Hematopoietic multipotent progenitor cell treated with erythropoietin and hydrocortisone succinate and interleukin-3 and kit ligand, for 15 days (in vitro differentiated cells): Measurements from ENCODE around the gene ZNF778.

ENCODE experiments used
- DNase-seq: peaks from one replicate; pipeline ENCODE4 v3.0.0-alpha.2; 2015; ENCODE audit warnings: low spot score

The ZNF778 gene

DNA sequence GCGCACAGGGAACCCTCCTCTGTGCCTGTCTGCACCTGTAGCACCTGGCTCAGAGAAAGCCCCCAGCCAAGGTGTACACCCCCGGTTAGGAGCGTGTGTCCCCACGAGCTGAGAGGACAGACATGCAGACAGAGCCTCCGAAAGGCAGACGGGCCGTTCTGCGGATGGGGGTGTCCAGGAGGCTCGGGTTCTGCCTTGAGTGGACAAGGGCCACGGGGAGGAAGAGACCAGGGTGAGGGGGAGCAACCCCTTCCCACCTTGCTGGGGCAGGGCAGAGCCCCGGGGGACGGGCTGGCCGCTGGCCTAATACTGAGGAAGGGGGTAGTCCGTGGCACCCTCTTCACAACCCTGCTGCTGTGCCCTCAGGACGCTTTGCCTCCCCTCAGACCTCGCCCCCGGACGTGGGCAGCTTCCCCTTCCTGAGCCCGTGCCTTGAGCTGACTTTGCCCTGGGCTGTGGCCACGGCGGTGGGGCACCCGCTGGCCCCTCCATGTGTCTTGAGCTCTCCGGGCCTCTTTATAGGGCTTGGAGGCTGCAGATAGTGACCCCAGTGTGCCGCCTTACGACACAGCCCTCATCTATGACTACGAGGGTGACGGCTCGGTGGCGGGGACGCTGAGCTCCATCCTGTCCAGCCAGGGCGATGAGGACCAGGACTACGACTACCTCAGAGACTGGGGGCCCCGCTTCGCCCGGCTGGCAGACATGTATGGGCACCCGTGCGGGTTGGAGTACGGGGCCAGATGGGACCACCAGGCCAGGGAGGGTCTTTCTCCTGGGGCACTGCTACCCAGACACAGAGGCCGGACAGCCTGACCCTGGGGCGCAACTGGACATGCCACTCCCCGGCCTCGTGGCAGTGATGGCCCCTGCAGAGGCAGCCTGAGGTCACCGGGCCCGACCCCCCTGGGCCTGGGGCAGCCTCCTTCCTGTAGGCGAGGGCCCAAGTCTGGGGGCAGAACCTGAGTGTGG is 22.9 kb upstream of the ZNF778 start:
- DNase-seq: no peak

DNA sequence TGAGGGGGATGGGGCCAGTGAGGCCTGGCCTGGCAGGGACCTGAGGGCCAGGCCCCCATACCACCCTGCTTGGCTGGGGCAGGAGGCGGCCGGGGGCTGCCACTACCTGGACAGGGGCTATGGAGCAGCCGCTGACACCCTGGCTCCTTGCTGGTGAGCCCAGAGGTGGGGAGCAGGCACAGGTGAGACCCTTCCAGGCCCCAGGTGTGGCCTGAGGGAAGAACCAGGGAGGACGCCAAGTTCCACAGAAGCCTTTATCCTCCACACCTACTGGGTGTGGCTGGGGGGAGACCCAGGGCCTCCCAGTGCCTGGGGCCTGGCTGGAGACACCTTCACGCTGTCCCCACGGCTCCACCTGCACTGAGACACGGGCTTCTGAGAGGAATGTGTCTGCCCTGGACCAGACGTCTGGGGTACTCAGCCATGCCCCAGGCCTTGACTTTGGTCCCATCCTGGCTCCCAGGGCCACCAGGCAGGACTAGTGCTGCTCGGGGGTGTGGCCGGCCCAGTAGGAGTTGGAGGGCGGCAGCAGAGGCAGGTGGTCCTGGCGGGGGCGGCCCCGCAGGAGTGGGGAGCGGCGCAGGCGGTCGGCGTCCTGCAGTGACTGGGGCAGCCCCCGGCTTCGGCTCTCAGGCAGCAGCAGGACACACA is 21.9 kb upstream of the ZNF778 start:
- DNase-seq: no peak

DNA sequence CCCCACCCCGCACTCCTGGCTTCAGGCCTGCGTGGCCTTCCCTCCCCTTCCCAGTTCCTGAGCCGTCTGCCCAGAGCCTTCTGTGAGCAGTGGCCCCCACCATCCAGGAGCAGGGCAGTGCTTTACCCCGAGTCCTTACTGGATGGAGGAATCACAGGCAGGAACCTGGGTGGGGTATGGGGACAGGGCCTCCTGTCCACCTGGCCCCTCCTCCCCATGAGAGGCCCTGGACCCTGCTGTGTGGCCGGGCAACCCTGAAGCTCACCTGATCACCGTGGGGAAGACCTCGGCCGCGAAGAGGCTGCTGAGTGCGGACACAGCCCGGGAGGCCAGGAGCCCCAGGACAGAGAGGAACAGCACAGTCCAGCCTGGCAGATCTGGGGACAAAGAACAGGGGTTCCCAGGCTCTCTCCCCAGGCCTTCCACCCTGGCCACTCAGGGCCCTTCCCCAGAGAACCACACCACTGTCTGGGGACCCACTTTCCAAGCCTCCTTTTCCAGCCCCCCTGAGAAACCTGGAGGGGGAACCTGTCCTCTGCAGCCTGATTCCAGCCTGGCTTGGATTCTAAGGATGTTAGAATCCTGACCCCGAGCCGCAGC is 20.4 kb upstream of the ZNF778 start:
- no peak for DNase-seq

DNA sequence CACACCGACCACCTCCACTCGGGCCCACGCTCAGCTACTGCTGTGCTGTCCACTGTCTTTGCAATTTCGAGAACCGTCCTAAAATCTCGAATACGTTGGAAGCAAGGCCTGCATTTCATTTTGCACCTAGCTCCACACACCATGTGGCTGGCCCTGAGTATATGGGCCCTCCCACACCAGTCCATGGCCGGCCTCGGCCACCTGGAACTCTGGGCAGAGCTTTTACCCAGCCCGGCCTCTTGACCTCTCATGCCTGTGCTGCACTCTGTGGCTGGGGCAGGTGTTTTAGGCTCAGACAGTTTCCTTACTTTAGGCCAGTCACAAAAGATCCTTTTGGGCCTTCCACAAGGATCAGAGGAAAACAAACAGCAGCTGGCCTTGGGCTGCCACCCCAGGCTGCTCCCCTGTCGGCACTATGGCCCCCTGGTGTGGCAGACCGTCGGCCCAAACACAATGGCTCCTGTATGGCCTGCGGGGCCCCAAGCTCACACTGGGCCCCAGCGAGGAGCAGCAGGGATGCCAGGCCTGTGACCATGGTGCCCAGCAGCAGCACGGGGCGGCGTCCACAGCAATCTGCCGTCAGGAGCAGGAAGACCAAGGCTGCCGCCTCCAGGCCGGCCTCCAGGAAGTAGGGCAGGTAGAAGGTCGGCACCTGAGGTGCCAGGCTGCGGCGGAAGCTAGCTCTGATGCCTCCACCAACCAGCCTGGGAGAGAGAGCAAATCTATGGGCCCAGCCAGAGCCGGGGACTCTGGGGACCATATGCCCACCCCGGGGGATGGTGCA is 19.7 kb upstream of the ZNF778 start:
- DNase-seq: no peak

DNA sequence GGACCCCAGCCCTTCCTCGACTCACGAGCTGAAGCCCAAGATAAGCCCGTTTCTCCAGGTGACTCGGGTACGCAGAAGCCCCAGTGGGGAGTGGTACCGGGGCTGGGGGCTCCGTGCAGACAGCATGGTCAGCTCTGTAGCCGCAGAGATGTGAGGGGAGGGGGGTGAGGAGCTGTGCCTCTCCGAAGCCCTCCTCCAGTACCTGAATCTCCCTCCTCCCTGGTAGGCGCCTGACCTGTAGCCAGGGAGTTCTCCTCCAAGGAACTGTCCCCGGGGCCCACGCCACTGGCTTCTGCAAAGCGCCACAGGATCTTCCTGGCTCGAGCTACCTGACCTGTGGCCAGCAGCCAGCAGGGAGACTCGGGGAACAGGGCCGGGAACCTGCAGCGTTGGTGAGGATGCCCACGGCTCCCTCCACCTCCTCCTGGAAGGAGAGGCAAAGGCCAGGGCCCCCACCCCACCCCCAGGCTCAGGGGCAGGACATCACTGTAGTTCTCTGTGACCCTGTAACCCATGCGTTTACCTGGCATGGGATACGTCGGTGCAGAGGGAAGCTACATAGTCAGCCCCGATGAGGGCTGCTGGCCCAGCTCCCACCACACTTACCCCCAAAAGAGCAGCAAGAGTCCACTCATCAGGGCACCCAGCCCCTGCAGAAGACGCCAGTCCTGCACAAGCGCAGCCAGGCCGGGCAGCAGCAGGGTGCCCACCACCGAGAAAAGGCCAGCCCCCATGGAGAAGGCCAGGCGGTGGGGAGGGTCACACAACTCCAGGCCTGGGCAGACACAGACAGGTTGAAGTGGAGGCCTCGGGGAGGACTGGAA is 18.9 kb upstream of the ZNF778 start:
- no peak for DNase-seq

DNA sequence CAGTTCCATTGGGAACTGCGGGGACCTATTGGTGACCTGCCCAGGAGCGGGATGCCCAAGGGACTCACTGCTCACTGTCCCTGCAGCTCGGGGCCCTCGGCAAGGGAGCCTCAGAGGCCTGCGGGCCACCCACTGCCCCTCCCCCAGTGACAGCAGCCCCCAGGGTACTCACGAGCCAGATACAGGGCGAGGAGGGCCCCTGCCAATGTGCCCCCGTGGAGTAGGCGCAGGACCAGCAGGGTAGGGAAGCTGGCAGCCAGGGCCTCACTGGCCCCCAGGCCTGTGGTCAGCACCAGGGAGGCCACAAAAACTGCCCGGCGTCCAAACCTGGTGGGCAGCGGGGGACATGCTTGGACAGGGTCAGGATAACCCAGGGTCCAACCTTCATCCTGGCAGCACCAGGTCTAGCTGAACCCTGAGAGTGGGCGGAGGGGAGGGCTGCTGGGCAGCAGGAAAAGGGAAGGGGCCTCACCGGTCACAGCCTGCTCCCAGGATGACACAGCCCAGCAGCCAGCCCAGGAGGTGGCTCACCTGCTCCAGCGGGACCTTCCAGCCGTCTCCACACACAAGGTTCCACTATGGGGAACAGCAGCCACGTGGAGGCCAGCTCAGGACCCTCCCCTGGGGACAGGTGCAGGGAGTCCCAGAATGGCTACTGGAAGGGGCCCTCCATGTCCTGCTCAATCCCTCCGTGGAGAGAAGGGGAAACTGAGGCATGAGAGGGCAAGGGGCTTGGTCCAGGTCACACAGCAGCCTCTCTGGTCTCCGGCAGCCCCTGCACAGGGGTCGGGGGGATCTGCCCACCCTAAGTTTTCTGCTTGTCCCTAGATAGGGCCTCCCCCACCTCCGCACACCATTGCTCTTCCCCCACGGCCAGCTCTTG is 18.0 kb upstream of the ZNF778 start:
- no peak for DNase-seq

DNA sequence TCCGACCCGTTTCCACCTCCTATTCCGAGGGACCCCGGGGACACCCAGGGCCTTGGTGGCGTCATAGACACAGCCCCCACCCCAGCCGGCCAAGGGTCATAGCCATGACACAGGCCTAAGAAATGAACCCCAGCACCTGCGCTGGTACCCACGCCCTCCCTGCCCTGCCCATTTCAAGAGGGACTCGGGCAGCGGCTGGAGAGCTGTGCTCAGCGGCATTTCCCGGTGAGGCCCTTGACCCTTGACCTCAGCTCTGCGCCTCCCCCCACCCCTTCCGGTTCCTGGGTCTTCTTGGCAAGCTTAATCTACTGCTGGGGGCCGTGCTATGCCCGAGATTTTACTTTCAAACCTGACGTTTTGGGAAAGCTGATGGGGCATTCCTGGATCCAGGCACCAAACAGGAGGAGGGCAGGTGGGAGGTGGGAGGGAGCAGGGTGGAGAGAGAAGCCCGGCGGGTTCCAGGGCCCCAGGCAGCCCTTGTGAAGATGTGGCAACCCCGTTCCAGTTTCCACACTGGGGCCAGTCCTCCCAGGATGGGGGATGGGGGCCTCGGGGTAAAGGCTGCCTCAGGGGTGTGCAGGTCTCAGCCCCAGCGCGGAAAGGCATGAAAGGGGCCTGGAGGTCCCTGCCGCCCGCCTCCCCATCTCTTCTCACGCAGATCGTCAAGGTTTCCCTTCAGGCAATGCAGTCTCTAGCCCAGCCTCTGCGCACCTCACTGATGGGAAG is 17.2 kb upstream of the ZNF778 start, which contains the start of gene SLC22A31:
Gene SLC22A31, minus strand, starts transcription at position 414 of the 726 bp plus-strand sequence. Its CDS starts 36 bp downstream, at position 378.
- DNase-seq: no peak

DNA sequence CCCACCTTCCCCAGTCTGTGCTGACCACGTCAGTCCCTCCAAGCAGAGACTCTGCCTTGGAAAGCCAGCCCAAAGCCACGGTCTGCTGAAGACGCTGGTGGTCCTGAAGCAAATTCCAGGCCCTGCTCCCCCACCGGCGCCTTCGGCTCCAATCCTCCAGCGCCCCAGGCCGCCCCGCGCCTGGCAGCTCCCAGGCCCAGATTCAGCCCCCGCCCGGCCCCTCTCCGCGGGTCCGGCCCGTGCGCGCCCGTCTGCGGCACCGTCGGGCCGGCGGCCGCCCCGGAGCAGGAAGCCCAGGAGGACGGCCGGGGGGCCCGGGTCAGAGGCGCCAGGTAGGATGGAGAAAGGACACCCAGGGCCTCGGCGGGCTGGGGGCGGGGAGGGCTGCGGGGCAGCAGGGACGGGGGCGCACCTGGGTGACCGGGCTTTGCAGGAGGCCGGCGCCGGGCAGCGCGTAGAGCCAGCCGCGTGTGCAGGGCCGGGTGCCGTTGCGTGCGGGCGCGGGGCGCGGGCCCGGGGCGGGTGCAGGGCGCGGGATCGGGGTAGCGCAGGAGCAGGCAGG is 16.6 kb upstream of the ZNF778 start:
- DNase-seq: no peak

DNA sequence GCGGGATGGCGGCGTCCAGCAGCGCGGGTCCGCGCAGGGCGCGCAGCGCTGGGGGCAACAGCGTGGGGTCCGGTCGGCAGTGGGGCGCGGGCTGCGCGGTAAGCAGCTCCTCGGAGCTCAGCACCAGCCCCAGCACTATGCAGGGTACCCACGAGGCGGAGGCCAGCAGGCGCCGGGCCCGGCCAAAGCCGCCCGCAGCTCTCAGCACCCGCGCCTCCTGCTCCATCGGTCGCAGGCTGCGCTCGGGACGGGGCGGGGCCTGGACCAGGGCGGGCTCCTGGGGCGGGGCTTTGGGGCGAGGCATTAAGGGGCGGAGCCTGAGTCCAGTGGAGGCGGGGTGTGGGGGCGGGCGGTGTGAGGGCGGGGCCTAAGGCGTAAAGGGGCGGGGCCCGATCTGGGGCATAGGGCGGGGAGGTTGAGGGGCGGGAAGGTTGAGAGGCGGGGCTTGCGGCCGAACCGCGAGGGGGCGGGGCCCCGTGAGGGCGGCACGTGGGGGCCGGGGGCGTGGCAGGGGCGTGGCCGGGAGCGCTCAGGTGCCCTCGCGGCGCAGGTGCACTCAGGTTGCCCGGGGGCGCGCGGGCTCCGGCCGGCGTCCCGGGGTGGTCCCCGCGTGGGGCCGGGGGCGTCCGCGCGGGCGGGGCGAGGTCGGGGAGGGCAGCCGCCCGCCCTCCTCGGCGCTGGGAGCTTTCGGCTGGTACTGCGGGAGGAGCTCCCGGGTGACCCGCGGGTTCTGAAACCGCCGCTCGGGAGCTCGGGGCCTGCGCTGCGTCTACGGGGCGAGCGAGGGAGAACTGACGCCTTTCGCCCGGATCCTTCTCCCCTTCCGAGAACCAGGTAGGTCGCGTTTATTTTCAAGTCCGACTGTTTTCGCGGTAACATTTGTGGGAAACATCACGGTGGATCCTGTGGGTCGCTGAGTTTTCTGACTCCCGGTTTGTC is 15.8 kb upstream of the ZNF778 start:
- peak; percentile 71 for DNase-seq

DNA sequence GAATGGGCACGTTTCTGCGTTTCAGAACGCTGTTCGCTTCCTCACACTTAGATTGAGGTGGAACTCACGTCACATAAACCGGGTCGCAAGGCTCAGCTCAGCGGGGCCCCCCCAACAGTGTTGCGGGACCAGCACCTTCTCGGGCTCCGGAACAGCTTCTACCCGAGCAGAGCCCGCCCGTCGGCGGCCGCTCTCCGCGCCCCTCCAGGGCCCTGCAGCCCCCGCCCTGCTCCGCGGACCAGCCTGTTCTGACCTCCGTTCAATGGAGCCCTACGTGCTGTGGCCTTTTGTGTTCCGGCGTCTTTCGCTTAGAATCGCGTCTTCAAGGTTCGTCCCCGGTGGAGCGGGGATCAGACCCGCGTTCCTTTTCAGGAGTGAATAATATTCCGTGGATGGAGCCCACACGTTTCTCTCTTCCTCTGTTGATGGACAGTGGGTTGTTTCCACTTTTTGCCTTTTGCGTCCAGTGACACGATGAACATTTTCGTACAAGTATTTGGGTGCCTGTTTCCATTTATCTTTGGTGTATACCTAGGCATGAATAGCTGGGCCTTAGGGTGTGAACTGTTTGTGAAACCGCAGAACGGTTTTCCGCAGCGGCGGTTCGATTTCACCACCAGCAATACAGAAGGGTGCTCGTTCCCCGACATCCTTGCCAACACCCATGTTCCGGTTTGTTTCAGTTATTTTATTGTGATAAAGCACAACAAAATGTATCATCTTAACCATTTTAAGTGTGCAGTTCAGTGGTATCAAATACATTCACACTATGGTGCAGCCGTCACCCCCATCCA is 14.9 kb upstream of the ZNF778 start:
- no peak for DNase-seq

DNA sequence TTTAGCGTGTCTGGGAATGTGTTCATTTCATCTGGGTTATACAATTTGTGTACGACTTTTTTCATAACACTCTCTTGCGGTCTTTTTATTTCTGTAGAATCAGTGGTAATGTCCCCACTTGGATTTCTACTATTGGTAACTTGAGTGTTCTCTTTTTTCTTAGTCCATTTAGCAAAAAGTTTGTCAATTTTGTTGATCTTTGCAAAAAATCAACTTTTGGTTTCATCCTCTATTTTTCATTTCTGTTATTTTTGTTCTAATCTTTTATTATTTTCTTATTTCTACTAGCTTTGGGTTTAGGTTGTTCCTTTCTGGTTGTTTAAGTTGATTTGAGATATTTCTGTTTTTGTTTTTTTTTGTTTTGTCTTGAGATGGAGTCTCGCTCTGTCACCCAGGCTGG is 9.5 kb upstream of the ZNF778 start:
- DNase-seq: no peak

DNA sequence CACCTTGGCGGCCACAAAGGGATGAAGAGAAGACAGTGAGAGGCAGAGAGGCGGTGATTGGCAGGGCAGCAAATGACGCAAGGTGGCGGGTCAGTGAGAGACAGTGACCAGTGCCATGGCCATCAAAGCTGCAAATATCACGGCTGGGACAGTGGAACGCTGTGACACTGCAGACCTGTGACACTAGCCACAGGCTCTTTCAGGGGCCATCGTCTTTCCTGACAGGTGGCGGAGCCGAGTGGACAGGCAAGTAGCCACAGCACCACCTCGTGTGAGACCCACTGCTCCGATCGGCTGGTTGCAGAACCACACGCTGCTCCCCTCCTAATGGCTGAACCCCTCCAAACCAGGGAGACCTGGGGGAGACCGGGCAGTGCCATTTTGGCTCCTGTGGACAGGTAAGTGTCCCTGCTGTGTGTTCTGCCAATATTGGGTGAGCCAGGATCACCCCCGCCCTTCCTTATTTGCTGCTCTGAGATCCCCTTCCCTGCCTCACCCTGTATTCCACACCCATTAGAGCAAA is 7.9 kb upstream of the ZNF778 start:
- no peak for DNase-seq

DNA sequence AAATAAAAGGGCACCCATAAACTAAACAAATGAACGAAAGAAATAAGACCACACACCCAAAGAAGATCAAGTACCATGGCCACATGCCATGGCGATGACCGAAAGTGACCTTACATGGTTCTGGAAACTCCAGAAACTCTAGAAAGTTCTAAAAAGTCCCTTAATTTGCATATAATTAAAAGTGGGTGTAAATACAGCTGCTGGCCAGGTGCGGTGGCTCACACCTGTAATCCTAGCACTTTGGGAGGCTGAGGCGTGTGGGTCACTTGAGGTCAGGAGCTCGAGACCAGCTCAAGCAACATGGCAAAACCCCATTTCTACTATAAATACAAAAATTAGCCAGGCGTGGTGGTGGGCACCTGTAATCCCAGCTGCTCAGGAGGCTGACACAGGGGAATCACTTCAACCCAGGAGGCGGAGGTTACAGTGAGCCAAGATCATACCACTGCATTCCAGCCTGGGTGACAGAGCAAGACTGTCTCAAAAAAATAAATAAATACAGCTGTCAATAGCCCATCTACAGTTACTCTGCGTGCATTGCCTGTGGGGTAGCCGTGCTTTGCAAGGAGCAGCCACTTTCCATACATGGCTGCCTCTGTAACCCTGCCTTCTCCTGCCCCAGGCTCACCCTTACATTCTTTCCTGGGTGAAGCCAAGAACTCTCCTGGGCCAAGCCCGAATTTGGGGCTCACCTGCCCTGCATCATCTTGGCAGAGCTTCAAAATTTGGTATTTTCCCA is 7.2 kb upstream of the ZNF778 start:
- DNase-seq: no peak

DNA sequence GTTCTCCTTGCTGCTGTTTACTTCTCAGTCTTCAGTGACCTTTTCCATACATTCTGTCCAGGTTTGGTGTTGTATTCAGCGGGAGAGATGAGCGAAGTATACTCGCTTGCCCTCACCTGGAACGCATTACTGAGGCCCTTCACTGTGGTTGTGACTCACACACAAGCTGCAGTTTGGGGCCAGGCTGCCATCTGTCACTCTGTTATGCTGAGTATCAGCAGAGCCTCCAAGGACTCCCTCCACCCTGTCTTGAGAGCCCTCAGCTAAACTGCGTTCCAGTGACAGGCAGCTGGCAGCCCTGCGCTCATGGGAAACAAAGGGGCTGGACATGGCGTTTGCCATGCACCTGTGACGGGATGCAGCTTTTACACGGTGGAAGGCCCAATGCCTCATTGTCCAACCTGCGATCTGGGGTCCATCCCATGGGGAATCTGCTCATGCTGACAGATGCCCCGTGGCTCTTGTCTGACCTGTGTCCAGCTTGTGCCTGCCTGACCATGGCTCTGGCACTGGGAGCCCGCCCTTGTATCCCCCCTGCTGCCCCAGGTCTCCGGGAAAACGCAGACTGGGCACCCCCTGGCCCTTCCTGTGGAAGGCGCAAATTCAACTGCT is 6.5 kb upstream of the ZNF778 start:
- no peak for DNase-seq

DNA sequence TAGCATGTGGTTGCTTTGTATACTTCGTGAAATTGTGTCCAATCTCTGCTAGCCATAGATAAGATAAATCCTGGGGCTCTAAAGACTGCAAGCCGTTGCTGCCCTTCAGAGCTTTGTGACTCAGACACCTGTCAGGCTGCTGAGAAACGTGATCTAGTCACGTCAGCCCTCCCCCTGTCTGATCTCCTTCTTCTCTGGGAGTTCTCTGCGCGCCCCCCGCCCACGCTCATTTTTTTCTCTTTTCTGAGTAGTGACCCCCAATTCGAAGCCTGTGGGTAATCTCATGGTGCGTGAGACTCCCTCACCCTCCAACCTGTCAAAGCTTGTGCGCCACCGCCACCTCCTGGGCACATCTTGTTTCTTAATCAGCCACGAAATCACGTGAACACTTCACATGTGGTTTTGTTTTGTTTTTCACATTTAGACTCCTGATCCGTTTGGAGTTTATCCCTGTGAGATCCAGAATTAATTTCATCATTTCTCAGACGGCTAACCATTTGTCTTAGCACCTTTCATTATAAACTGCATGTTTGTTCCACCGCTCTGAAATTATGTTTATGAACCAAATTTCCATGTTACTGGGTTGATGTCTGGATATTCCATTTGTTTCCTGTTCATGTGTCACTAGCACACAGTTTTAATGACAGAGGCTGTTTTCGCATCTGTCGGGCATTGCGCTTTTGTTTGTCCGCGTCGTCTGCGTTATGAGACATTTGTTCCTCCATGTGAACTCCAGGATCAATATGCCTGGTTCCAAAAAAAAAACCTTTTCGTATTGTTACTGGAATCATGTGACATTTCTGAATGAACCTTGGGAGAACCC is 977 bp upstream of the ZNF778 start:
- DNase-seq: peak; percentile 85
